NAMALWA (cell line): ENCODE results near the gene RABGAP1.

ENCODE experiments used
- DNase-seq: peaks from one replicate; pipeline ENCODE4 v3.0.0-alpha.2; 2015; ENCODE audit warnings: low spot score

RABGAP1 gene

DNA sequence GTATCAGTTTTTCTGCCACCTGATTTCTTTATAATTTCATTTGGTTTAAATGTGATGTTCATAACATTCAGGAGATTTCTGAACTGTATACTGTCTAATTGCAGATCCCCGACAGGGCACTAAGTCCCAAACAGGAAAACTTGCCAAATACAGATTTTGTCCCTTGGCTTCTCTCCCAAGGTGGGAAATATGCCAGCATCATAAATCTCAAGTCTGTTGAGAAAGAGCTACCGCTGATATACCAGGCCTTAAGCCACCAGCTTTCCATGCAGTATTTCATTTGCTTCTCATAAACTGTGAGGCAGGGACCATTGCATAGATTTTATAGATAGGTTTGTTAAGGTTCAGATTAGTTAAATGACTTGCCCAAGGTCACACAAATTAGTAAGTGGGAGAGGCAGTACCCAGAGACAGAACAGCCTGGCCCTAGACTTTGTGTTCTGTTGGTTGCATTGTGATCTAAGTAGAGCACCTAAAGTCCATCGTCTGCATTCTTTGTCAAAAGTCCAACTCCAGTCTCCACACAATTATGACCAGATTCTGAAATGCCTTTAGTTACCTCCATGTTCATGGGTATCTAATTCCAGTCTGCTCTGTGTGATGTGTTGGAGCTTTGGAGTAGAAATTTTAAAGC lies 108.9 kb downstream of the RABGAP1 start:
- DNase-seq, result no peak

GRCh38 chr9:123053046-123053445 lies 112.2 kb downstream of the RABGAP1 start:
- DNase-seq, result no peak

DNA sequence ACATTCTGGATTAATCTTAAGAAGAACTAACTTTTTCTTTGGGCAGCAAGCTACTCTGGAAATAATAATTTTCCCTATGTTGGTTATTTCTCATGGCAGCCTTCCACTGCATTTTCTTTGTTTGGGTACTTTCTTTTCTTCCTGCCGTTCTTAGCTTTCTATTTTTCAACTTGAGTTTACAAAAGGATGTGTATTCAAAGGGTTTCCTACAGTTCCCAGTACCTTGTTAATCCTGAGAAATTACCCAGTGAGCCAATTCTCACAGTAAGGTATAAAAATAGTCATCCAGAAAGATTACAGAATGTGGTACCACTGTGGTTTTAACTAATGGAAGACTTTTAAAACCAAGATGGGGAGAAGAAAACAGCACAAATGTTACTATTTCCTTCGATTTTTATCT lies 112.9 kb downstream of the RABGAP1 start:
- no peak for DNase-seq

DNA sequence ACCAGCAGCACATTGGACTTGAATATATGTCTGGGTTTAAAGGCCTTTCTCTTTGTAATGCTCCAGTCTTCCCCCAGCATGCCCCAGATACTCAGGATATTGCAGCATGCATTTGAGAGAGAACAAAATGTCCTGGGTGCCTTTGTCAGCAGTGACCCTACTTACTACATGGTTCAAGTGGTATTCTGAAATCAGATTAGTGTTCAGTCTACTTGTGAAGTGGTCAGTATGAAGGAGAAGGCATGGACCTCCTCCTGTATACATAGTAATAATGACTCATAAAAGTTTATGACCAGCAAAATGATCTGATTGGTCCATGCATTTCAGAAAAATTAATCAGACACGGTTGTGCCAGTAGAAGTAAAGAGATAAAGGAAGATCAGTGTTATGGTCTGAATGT lies 118.0 kb downstream of the RABGAP1 start:
- DNase-seq, result no peak

- DNase-seq, result no peak
These were observed 118.8 kb downstream of the RABGAP1 start for GRCh38 chr9:123059472-123060220.

DNA sequence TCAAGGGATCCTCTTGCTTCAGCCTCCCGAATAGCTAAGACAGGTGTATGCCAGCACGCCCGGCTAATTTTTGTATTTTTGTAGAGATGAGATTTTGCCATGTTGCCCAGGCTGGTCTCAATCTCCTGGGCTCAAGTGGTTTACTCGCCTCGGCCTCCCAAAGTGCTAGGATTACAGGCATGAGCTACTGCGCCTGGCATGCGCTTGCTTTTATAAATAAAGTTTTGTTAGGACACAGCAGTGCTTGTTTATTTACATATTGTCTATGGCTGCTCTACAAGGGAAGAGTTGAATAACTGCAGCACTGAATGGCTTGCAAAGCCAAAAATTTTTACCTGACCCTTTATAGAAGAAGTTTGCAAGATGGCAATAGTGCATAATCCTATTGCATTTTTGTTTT lies 120.4 kb downstream of the RABGAP1 start:
- no peak for DNase-seq

DNA sequence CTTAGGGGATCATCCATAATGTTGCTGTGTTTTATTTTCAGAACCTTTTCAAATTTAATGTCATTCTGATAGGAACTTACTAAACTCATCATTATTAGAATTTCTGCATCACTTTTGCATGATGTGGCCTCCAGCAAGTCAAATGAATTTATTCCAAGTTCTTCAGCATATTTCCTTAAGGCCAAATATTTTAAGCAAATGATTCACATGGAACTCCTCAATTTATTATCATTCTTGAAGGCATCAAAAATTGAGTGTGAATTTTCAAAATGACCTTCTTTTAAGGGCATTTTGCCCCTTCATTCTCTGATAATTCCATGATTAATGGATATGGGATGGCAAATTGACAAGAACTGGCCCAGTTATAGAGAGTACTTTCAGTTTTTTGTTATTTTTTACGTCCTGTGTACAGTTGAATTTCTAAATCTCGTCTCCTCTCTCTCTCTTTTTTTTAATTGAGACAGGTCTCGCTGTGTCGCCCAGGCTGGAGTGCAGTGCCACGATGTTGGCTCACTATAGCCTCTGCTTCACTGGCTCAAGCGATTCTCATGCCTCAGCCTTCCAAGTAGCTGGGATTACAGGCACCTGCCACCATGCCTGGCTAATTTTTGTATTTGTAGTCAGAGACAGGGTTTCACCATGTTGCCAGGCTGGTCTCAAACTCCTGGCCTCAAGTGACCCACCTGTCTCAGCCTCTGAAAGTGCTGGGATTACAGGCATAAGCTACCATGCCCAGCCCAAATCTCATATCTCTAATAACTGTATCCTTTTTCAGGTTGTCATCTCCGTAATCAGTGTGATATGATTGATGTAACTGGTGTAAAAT lies 121.7 kb downstream of the RABGAP1 start:
- no peak for DNase-seq

DNA sequence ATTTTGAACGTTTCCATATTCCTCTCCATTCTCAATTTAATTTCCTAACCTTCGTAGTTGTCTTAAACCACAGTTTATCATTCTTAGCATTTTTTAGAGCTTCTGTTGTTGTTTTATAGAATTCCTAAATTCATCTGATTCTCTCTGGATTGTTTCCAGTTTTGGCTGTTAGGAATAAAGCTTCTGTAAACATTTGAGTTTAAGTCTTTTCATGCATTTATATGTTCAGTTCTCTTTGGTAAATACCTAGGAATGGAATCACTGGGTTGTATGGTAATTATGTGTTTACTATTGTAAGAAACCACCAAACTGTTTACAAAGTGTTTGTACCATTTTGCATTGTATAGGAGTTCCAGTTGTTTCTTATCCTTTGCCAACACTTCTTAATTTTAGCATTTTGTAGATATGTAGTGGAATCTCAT lies 122.4 kb downstream of the RABGAP1 start:
- DNase-seq, result no peak

GRCh38 chr9:123063896-123064295 lies 123.1 kb downstream of the RABGAP1 start:
- no peak for DNase-seq

DNA sequence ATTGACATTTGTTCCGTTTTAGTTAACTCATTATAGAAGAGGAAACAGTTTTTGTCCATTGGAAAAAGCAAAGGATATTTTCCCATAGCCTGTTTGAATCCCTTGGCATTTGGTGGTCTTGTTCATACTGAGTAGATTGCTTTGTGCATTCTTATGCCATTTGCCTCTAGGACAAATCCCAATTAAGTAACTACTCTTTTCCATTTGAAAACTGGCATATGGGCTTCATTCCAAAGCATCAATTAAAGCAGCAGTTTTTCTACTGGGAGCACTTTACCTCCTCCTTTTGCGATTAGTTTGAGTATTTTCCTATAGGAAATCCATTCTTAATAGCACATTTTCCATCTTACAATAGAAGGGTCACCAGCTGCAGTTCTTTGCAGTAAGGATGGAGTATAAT lies 123.9 kb downstream of the RABGAP1 start:
- no peak for DNase-seq

DNA sequence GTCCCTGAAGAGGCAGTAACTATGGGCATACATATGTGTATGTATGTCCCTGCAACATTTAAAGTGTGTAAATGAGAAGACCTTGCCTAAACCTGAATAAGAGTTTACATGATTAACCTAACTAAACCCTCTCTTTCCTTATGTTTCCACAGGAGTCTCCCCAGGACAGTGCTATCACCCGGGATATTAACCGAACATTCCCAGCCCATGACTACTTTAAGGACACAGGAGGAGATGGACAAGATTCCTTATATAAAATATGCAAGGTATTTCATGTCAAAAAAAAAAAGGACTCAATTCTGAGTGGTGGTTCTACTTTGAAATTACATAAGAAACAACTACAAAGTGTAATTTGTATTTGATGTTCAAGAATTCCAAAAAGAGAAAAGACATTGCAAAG lies 124.4 kb downstream of the RABGAP1 start:
- DNase-seq, result no peak

- no peak for DNase-seq
These were observed 126.3 kb downstream of the RABGAP1 start for GRCh38 chr9:123067136-123067535.

DNA sequence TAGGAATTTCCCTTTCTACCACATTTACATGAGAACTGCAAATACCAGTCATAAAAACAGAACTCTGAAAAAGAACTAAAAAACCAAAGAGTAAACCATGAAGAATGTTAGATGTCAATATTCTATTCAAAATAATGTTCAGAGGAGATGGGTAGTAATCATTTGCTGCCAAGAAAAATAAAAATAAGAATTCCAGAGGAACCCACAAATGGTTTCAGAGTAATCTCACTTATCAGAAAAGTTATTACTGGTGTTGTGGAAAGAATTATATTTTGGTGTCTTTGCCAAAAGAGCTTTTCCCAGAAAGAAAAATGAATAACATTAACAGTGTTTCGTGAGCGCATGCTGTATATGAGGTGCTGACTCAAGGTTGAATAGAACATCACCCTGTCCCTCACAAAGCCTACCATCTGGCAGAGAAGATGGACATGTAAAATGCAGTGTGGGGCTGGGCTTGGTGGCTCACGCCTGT lies 128.2 kb downstream of the RABGAP1 start:
- DNase-seq, result no peak

- no peak for DNase-seq
These were observed 129.4 kb downstream of the RABGAP1 start for GRCh38 chr9:123070198-123070597.

DNA sequence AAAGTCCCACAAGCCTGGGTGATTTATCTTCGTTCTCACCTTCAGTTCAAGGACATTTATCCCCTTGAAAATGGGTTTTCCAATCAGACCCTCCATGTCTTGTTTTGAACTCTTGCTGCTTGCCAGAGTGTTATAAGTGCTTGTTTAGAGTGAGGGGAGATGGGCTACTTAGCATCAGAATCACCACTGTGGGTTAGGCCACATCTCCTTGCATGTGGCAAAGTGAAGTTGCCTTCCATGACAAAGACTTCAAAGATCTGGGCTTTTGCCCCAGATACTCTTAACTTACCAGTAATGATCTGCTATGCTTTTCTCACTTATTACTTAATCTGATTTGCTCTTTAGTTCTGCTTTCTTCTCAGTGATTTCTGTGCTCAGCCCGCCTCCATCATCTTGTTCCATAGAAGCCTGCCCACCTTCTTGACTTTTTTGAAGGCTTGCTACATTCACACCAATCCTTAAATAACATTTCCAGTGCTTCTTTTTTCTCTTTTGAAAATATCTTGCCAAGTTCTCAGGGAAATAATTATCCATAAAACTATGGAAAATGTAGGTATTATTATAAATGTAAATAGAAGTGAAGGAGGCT lies 131.7 kb downstream of the RABGAP1 start:
- no peak for DNase-seq

DNA sequence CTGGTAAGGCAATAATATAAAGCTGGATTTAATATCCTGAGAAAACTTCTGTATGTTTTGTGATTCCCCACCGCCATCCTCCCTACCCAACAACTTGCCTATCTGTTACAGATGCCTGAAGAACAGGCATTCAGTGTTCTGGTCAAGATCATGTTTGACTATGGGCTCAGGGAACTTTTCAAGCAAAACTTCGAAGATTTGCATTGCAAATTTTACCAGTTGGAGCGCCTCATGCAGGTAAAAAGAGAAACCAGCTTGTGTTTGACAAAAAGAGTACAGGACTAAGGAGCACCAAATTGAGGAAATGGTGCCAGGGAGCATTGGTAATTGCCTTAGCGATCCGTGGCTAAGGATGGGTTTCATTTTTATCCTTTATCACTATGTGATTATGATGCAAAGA lies 132.6 kb downstream of the RABGAP1 start:
- DNase-seq, result peak; percentile 43

DNA sequence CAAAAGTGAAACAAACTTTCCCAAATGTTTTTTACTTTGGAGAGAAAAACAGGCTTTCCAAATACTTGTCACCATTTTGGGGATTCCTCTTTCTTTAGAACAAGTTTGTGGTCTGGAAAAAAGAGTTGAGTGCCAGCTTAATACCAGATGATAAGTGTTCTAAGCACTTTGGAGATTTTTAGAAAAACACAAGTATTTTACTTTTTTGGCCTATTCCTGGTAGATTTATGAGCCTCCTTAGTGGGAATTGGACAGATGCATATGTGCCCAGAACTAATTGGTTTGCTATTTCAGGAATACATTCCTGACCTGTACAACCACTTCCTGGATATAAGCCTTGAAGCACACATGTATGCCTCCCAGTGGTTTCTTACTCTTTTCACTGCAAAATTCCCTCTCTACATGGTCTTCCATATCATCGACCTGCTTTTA lies 133.2 kb downstream of the RABGAP1 start:
- DNase-seq, result no peak

DNA sequence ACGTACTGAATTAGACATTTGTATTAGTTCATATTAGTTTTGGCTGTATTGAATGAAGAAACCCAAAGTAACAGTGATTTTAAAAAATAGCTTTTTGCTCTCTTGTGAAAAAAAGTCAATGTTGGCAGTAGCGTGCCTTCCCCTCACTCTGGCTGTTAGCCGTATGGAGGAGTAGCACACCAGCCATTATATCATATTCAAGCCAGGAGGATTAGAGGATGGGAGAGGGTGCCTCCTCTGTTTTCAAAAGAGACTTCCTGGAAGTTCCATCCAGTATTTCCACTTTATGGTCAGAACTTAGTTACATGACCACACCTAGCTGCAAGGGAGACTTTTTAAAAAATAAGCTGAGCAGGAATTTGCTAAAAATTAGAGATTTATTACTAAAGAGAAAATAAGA lies 133.8 kb downstream of the RABGAP1 start:
- DNase-seq, result no peak

DNA sequence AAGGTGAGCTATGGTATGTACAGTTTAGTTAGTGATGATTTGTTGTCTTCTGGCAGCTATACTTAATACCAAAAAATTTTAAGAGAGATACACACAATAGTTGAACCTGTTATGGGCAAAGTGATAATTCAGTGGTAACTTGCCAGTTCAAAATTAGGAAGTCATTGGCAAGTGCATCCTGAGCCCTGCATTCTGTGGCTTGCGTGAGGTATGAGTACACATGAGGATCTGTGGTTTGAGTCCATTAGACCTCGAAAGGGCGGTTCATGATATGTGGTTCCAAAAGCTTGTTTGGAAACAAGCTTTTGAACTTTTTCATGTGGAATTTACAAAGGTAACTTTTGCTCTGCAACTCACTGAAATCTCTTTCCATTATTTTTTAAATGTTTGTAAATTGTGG lies 139.6 kb downstream of the RABGAP1 start:
- DNase-seq, result no peak

DNA sequence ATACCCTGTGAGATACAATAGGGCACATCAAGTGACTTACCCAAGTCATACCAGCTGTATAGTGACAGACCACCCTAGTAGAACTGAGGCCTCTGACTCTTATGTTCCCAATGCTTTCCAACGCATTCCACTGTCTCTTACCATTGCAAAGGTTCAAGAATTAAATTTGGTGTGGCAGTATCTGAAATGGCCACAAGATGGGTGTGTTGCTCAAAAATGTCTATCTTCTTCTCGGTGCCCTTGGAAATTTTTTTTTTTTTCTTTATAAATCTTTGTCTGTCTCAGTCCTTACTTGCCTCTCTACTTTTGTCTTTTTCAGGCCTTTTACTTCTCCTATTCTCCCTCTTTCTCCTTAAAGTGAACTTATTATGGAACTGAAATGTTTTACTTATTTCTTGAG lies 141.0 kb downstream of the RABGAP1 start:
- peak; percentile 80 for DNase-seq

DNA sequence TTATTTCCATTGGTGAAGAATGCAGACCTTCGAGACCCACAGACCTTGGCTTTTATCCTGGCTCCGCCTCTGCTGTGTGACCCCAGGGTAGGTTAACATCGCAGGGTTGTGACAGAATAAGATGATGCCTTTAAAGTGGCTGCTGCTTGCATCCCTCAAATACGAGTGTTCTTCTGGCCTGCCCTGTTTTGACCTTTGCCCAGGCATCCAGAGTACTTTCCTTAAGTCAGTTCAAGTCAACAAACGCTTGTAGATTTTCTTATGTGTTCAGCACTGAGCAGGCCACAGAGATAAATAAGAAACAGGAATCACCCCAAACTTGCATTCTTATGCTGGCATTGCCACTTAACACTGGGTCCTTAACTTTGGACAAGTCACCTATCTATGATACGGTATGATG lies 142.9 kb downstream of the RABGAP1 start:
- DNase-seq, result no peak

DNA sequence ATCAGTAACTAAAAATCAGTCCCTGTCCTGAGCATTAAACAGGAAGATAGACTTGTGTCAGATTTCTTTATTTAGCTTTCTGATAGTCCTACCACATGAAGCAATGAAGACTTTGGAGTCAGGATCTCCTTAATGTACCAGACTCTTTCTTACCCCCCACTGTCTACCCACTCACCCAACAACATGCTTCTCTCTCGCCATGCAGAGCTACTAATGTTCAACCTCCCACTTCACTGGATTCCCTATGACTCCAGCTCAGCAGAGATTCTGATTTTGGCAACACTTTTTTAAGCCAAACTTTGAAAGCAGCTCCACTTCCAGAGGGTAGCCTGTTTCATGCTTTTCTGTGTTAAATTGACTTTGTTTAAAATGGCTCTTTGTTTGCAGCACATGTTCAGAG lies 143.4 kb downstream of the RABGAP1 start:
- no peak for DNase-seq
